Measurements from ENCODE around the gene SIVA1. TPM values are rescaled to one million over a fixed set of nuclear protein-coding genes. Genes with fewer than 3 reads are reported as not detected.

SIVA1 gene
- total and polyA plus RNA-seq, 4 donors = 67.4 to 115 (median 99.6) TPM

- Histone ChIP-seq H3K36me3 (ENCODE audit: control insufficient read depth in 4 of 4, insufficient read depth in 3 of 4, low read depth in 1 of 4, low read length in 3 of 4) (peaks cover 7 to 34% (median 18%) of the 10 kb centered on the region in 4 donors), H3K27ac (ENCODE audit: low read depth in 1 of 2, low read length in 2 of 2) (no peak overlapping the region), H3K9ac (ENCODE audit: low read depth in 1 of 2, low read length in 2 of 2) (no peak overlapping the region), H3K27me3 (ENCODE audit: control insufficient read depth in 4 of 4, insufficient read depth in 4 of 4, low read length in 3 of 4) (no peaks in the 10 kb centered on the region), H3K4me3 (ENCODE audit: low read depth in 1 of 3, low read length in 3 of 3) (no peak overlapping the region), H3K4me1 (ENCODE audit: control insufficient read depth in 4 of 4, insufficient read depth in 4 of 4, low read length in 3 of 4) (peaks cover 0 to 8% (median under 1%) of the 10 kb centered on the region in 4 donors), H3K9me3 (ENCODE audit: control insufficient read depth in 4 of 4, low read length in 3 of 4) (no peaks in the 10 kb centered on the region)
- TF ChIP-seq RAD21 (IDR thresholded peaks at IDR 0.05) = no peak
- no peak for TF ChIP-seq EGR1 (IDR thresholded peaks at IDR 0.05; ENCODE audit: low read depth in 2 of 2)
- TF ChIP-seq NR2F2 (IDR thresholded peaks at IDR 0.05) = no peak
- no peak for DNase-seq (ENCODE audit: low spot score)
- 93% methylated on average over 10 of the region's 10 CpGs for WGBS
Observed at GRCh38 chr14:104718147-104718546, 34.8 kb upstream of the SIVA1 start.

GRCh38 chr14:104718871-104719270 lies 34.1 kb upstream of the SIVA1 start:
- WGBS = 89% methylated on average over 11 of the region's 11 CpGs
- H3K4me1 ChIP-seq (ENCODE audit: control insufficient read depth in 4 of 4, insufficient read depth in 4 of 4, low read length in 3 of 4) = peaks cover 3 to 15% (median 6%) of the 10 kb centered on the region in 4 donors
- H3K36me3 ChIP-seq (ENCODE audit: control insufficient read depth in 4 of 4, insufficient read depth in 3 of 4, low read depth in 1 of 4, low read length in 3 of 4) = peaks cover 6 to 27% (median 15%) of the 10 kb centered on the region in 4 donors
- H3K9me3 ChIP-seq (ENCODE audit: control insufficient read depth in 4 of 4, low read length in 3 of 4) = no peaks in the 10 kb centered on the region
- no peak overlapping the region for H3K27ac ChIP-seq (ENCODE audit: low read depth in 1 of 2, low read length in 2 of 2)
- DNase-seq (ENCODE audit: low spot score) = no peak
- no peaks in the 10 kb centered on the region for H3K27me3 ChIP-seq (ENCODE audit: control insufficient read depth in 4 of 4, insufficient read depth in 4 of 4, low read length in 3 of 4)
- H3K9ac ChIP-seq (ENCODE audit: low read depth in 1 of 2, low read length in 2 of 2) = no peak overlapping the region
- TF ChIP-seq JUND (IDR thresholded peaks at IDR 0.05) (no peak), FOXA2 (IDR thresholded peaks at IDR 0.05) (no peak), SP1 (IDR thresholded peaks at IDR 0.05) (no peak)
- H3K4me3 ChIP-seq (ENCODE audit: low read depth in 1 of 3, low read length in 3 of 3) = no peak overlapping the region

DNA sequence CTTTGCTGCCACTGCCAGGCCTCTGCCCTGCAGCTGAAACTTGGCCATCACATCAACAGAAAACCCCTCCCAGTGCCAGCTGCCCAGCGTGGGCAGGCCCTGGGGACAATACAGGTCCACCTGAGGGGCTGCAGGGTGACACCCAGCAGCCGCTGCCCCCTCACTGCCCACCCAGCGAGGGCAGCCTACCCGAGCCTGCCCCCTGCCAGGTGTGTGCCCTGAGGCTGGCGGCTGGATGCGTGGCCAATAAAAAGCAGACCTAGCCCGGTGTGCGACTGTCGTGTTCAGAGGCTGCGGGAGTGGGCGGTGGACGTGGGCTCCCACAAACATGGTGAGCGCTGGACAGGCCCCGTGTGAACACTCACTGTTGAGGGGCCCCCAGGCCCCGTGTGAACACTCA lies 33.6 kb upstream of the SIVA1 start:
- peaks cover 4 to 23% (median 14%) of the 10 kb centered on the region in 4 donors for H3K36me3 ChIP-seq (ENCODE audit: control insufficient read depth in 4 of 4, insufficient read depth in 3 of 4, low read depth in 1 of 4, low read length in 3 of 4)
- DNase-seq (ENCODE audit: low spot score) = no peak
- TF ChIP-seq, protein P1, sequence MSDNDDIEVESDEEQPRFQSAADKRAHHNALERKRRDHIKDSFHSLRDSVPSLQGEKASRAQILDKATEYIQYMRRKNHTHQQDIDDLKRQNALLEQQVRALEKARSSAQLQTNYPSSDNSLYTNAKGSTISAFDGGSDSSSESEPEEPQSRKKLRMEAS (IDR thresholded peaks at IDR 0.05) = no peak
- TF ChIP-seq TAF1 (conservative IDR thresholded peaks at IDR 0.05) = no peak
- no peak for TF ChIP-seq NR2F2 (IDR thresholded peaks at IDR 0.05)
- TF ChIP-seq EGR1 (IDR thresholded peaks at IDR 0.05; ENCODE audit: low read depth in 2 of 2) = no peak
- no peak for TF ChIP-seq ATF3 (IDR thresholded peaks at IDR 0.05)
- TF ChIP-seq JUND (IDR thresholded peaks at IDR 0.05) = no peak
- TF ChIP-seq CTCF (IDR thresholded peaks at IDR 0.05; ENCODE audit: low read depth, low read length, missing input control) = no peak
- TF ChIP-seq GABPA (IDR thresholded peaks at IDR 0.05 in 1 of 2, conservative IDR thresholded peaks at IDR 0.05 in 1 of 2) = no peak
- no peak for TF ChIP-seq RAD21 (IDR thresholded peaks at IDR 0.05)
- TF ChIP-seq HNF4A (conservative IDR thresholded peaks at IDR 0.05) = no peak
- TF ChIP-seq HNF4G (IDR thresholded peaks at IDR 0.05) = no peak
- TF ChIP-seq, protein P2, sequence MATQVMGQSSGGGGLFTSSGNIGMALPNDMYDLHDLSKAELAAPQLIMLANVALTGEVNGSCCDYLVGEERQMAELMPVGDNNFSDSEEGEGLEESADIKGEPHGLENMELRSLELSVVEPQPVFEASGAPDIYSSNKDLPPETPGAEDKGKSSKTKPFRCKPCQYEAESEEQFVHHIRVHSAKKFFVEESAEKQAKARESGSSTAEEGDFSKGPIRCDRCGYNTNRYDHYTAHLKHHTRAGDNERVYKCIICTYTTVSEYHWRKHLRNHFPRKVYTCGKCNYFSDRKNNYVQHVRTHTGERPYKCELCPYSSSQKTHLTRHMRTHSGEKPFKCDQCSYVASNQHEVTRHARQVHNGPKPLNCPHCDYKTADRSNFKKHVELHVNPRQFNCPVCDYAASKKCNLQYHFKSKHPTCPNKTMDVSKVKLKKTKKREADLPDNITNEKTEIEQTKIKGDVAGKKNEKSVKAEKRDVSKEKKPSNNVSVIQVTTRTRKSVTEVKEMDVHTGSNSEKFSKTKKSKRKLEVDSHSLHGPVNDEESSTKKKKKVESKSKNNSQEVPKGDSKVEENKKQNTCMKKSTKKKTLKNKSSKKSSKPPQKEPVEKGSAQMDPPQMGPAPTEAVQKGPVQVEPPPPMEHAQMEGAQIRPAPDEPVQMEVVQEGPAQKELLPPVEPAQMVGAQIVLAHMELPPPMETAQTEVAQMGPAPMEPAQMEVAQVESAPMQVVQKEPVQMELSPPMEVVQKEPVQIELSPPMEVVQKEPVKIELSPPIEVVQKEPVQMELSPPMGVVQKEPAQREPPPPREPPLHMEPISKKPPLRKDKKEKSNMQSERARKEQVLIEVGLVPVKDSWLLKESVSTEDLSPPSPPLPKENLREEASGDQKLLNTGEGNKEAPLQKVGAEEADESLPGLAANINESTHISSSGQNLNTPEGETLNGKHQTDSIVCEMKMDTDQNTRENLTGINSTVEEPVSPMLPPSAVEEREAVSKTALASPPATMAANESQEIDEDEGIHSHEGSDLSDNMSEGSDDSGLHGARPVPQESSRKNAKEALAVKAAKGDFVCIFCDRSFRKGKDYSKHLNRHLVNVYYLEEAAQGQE (IDR thresholded peaks at IDR 0.05) = no peak
- TF ChIP-seq YY1 (IDR thresholded peaks at IDR 0.05) = no peak
- no peaks in the 10 kb centered on the region for H3K9me3 ChIP-seq (ENCODE audit: control insufficient read depth in 4 of 4, low read length in 3 of 4)
- 90% methylated on average over 15 of the region's 15 CpGs for WGBS
- no peaks in the 10 kb centered on the region for H3K27me3 ChIP-seq (ENCODE audit: control insufficient read depth in 4 of 4, insufficient read depth in 4 of 4, low read length in 3 of 4)
- H3K9ac ChIP-seq (ENCODE audit: low read depth in 1 of 2, low read length in 2 of 2) = no peak overlapping the region
- no peak overlapping the region for H3K4me3 ChIP-seq (ENCODE audit: low read depth in 1 of 3, low read length in 3 of 3)
- no peak overlapping the region for H3K27ac ChIP-seq (ENCODE audit: low read depth in 1 of 2, low read length in 2 of 2)
- peaks cover 3 to 16% (median 6%) of the 10 kb centered on the region in 4 donors for H3K4me1 ChIP-seq (ENCODE audit: control insufficient read depth in 4 of 4, insufficient read depth in 4 of 4, low read length in 3 of 4)
